Measurements from ENCODE around the gene SH3RF1. TPM values are rescaled to one million over a fixed set of nuclear protein-coding genes. Genes with fewer than 3 reads are reported as not detected.

The SH3RF1 gene
- total RNA-seq, 1 donor from 2014 or later = 18.6 TPM

- no peak for TF ChIP-seq CTCF (conservative IDR thresholded peaks at IDR 0.05)
- H3K9me3 Mint-ChIP-seq = no peaks in the 10 kb centered on the region
- peaks cover 39% of the 10 kb centered on the region for H3K27me3 Mint-ChIP-seq (ENCODE audit: low read depth)
- H3K27ac Mint-ChIP-seq (ENCODE audit: unreplicated experiment) = peak overlapping the region; percentile 81
- H3K4me3 Mint-ChIP-seq = no peak overlapping the region
- H3K36me3 Mint-ChIP-seq (ENCODE audit: low read depth) = no peaks in the 10 kb centered on the region
- peaks cover 16% of the 10 kb centered on the region for H3K4me1 Mint-ChIP-seq
- DNase-seq (ENCODE audit: low read depth, low spot score) = no peak
Measured at GRCh38 chr4:169050284-169050683, 220.5 kb downstream of the SH3RF1 start.

DNA sequence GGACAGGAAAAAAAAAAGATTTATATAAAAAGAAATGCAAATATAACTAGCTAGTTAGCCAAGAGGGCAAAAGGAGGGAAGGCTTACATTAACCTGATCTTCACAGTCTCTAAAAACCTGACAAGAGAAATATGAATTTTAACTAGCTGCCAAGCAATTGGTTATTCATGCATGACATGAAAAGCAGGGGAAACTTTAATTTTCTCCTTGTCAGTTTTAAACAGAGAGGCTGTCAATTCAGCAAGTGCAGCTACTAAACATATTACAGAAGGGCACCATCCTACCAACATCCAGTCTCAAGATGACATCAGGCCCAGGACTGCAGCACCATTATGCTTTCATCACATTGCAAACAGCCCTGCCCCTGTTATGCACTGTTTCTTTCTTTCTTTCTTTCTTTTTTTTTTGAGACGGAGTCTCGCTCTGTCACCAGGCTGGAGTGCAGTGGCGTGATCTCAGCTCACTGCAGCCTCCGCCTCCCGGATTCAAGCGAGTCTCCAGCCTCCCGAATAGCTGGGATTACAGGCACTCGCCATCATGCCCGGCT, 221.8 kb downstream of the SH3RF1 start:
- peaks cover 16% of the 10 kb centered on the region for H3K4me1 Mint-ChIP-seq
- H3K4me3 Mint-ChIP-seq = no peak overlapping the region
- no peaks in the 10 kb centered on the region for H3K9me3 Mint-ChIP-seq
- H3K27me3 Mint-ChIP-seq (ENCODE audit: low read depth) = peaks cover 39% of the 10 kb centered on the region
- H3K36me3 Mint-ChIP-seq (ENCODE audit: low read depth) = no peaks in the 10 kb centered on the region
- no peak for DNase-seq (ENCODE audit: low read depth, low spot score)
- TF ChIP-seq CTCF (conservative IDR thresholded peaks at IDR 0.05) = no peak
- no peak overlapping the region for H3K27ac Mint-ChIP-seq (ENCODE audit: unreplicated experiment)

- Mint-ChIP-seq H3K27ac (ENCODE audit: unreplicated experiment) (no peak overlapping the region), H3K36me3 (ENCODE audit: low read depth) (no peaks in the 10 kb centered on the region), H3K4me1 (peaks cover 16% of the 10 kb centered on the region), H3K9me3 (peaks cover 2% of the 10 kb centered on the region), H3K4me3 (no peak overlapping the region), H3K27me3 (ENCODE audit: low read depth) (peaks cover 33% of the 10 kb centered on the region)
- DNase-seq (ENCODE audit: low read depth, low spot score) = no peak
- TF ChIP-seq CTCF (conservative IDR thresholded peaks at IDR 0.05) = no peak
Measured at GRCh38 chr4:169047956-169048355, 222.8 kb downstream of the SH3RF1 start.

- no peaks in the 10 kb centered on the region for H3K36me3 Mint-ChIP-seq (ENCODE audit: low read depth)
Measured at GRCh38 chr4:169045862-169046584, 224.7 kb downstream of the SH3RF1 start.

DNA sequence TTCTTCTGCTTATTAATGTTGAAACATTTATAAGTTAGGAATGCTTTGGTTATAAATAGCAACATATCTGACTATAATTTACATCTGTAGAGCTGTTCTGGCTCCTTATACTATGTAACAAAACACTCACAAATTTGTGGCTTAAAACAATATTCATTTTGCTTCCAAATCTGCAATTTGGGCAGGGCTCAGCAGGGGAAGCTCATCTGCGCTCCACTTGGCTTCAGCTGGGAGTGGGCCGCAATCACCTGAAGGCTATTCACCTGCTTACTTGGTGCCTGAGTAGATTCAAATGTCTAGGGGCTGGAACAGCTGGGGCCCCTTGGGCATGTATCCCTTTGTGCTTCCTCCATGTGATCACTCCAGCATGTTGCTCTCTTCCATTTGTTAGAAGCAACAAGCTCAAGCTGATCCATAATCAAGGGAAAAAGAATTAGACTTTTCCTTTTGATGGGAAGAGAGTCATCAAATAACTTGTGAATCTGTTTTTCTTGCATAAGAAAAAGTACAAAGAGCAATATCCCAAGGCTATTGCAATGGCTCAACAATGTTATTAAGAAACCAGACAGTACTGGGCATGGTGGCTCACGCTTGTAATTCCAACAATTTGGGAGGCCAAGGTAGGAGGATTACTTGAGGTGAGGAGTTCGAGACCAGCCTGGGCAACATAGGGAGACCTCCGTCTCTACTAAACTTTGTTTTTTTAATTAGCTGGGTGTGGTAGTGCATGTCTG, 225.9 kb downstream of the SH3RF1 start:
- Mint-ChIP-seq H3K4me3 (no peak overlapping the region), H3K4me1 (peaks cover 7% of the 10 kb centered on the region), H3K9me3 (peaks cover 3% of the 10 kb centered on the region), H3K27ac (ENCODE audit: unreplicated experiment) (no peak overlapping the region), H3K36me3 (ENCODE audit: low read depth) (no peaks in the 10 kb centered on the region), H3K27me3 (ENCODE audit: low read depth) (peaks cover 6% of the 10 kb centered on the region)
- no peak for TF ChIP-seq CTCF (conservative IDR thresholded peaks at IDR 0.05)
- no peak for DNase-seq (ENCODE audit: low read depth, low spot score)

More at GRCh38 chr4:169045862-169046584, 224.7 kb downstream of the SH3RF1 start:
- DNase-seq (ENCODE audit: low read depth, low spot score) = no peak
- Mint-ChIP-seq H3K27ac (ENCODE audit: unreplicated experiment) (no peak overlapping the region), H3K27me3 (ENCODE audit: low read depth) (peaks cover 15% of the 10 kb centered on the region), H3K4me3 (no peak overlapping the region), H3K4me1 (peaks cover 16% of the 10 kb centered on the region), H3K9me3 (peaks cover 3% of the 10 kb centered on the region)
- no peak for TF ChIP-seq CTCF (conservative IDR thresholded peaks at IDR 0.05)
